ENCODE results near the gene RAPGEF1.
A peak's percentile ranks its signal among the peaks of the same experiment; 100 is the strongest.
"Not testable (repeated sequence)": the region's sequence is repeated elsewhere in the genome, so short reads cannot be mapped to it uniquely, and the experiment has no call there.

Gene RAPGEF1

DNA sequence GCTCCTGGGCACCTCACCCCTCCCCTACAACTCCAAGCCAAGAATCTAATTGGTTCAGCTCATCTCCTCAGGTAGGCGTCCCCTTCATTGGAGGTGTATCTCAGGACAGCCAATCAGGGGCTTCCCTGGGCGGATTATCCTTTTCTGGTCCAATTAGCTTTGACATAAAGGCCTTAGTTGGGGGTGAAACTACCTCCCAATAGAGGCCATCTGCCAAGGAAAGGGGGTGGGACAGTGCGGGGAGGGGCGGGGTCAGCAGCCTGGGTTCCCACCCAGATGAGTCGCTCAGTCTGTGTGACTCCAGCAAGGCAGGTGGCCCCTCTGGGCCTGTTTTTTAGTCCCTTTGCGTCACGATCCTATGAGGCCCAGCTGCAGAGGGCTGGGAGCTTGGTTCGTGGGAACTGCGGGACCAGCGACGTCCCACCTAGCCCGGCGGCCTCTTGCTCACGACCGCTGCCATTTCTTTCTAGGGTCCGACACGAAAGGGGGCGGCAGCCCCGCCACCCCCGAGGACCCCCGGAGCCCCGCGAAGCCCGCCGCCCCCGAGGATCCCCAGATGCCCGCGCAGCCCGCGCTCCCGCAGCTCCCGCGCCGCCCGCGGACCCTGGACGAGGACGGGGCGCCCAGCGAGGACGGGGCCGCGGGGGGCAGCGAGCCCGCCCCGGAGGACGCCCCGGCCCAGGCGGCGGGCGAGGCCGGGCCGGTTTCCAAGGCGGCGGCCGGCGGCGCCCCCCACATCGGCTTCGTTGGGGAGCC, 185.6 kb downstream of the RAPGEF1 start:
- no peak for DNase-seq

- no peak for DNase-seq
Measured at GRCh38 chr9:131552030-131552429, 187.8 kb downstream of the RAPGEF1 start.

- not testable (repeated sequence) for DNase-seq
Measured at GRCh38 chr9:131550465-131550864, 189.4 kb downstream of the RAPGEF1 start.

DNA sequence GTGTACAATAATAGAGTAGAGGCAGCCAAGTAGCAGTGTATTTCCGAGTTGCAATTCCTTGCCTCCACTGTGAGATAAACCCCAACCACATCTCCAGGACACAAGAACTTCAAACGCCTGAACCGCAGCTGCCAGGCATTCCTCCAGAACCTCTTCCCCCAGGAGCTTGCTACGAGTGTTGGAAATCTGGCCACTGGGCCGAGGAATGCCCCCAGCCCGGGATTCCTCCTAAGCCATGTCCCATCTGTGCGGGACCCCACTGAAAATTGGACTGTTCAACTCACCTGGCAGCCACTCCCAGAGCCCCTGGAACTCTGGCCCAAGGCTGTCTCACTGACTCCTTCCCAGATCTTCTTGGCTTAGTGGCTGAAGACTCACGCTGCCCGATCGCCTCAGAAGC, 190.7 kb downstream of the RAPGEF1 start:
- not testable (repeated sequence) for DNase-seq

DNA sequence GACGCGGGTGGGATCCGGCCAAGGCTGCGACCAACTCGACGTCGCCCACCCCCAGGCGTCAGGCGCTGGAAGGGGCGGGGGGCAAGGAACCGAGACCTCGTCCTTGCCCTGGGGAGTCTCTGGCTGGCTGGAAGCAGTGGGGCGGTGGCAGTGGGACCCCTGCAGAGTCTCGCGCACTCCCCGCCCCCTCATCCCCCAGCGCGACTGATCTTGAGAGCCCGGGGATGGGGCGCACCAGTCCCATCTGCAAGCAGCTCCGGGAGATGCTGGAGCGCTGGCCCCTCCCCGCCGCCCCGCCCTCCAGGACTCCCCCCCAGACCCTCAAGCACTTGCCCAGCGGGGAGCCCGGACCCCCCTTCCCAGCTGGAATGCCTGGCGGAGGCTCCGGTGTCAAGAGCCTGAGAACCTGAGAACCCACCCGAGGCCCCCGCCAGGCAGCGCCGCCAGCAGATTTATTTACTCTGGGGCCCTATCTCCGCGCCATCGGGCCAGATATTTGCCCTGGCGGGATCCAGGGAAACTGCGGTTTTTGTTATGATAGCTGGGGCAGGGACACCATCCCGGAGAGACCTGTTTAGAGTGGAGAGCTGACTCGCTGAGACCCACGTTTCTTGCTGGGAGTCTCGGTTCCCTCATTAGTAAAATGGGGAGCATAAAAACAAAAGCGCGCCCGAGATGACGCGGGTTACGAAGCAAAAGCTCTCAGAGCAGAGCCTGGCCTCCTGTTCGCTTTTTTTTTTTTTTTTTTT, 193.4 kb downstream of the RAPGEF1 start:
- peak in 2 of 6 experiments; percentile 14 to 23 for DNase-seq

- DNase-seq: no peak
Measured at GRCh38 chr9:131545786-131546335, 194.0 kb downstream of the RAPGEF1 start.

- DNase-seq: no peak
Measured at GRCh38 chr9:131545003-131545785, 194.7 kb downstream of the RAPGEF1 start, which contains the start of gene PRRT1B. Gene PRRT1B, plus strand, starts transcription at chr9:131545523. Its CDS starts 93 bp downstream, at chr9:131545616.

GRCh38 chr9:131543141-131543540, 196.7 kb downstream of the RAPGEF1 start:
- peak in 2 of 6 experiments; percentile 8 to 16 for DNase-seq

DNA sequence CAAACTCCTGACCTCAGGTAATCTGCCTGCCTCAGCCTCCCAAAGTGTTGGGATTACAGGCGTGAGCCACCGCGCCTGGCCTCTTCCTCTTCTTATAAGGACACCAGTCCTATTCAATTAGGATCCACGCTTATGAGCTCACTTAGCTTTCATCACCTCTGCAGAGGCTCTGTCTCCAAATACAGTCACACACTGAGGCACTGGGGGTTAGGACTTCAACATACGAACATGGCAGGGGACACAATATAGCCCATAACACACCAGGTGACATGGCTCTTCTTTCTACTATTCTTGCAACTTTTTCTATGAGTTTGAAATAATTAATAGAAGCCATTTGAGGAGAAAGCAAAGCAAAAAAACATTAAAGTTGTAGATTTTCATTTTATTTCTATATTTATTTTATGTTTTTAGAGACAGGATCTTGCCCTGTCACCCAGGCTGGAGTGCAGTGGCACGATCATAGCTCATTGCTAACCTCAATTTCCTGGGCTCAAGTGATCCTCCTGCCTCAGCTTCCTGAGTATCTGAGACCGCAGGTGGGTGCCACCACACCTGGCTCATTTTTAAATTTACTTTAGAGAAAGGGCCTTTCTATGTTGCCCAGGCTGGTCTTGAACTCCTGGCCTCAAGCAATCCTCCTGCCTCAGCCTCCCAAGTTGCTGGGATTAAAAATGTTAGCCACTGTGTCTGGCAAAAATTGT, 200.5 kb downstream of the RAPGEF1 start:
- peak in 3 of 6 experiments; percentile 15 to 19 (median 15) for DNase-seq

DNA sequence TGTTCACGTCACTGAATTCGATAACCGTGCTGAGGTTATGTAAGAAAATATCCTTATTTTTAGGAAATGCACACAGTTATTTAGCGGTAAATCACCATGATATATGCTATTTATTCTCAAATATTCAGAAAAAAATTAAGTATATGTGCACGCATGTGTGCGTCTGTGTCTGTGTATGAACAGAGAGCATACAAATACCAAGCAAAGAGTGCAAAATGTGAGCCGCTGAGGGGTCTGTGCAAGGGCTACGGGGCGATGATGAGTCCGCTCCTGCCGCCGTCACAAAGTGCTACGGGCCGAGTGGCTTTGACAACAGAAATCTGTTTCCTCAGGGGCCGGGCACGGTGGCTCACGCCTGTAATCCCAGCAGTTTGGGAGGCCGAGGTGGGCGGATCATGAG, 201.9 kb downstream of the RAPGEF1 start:
- DNase-seq: no peak

- peak in 4 of 6 experiments; percentile 15 to 62 (median 52) for DNase-seq
Measured at GRCh38 chr9:131534721-131535237, 205.1 kb downstream of the RAPGEF1 start.

DNA sequence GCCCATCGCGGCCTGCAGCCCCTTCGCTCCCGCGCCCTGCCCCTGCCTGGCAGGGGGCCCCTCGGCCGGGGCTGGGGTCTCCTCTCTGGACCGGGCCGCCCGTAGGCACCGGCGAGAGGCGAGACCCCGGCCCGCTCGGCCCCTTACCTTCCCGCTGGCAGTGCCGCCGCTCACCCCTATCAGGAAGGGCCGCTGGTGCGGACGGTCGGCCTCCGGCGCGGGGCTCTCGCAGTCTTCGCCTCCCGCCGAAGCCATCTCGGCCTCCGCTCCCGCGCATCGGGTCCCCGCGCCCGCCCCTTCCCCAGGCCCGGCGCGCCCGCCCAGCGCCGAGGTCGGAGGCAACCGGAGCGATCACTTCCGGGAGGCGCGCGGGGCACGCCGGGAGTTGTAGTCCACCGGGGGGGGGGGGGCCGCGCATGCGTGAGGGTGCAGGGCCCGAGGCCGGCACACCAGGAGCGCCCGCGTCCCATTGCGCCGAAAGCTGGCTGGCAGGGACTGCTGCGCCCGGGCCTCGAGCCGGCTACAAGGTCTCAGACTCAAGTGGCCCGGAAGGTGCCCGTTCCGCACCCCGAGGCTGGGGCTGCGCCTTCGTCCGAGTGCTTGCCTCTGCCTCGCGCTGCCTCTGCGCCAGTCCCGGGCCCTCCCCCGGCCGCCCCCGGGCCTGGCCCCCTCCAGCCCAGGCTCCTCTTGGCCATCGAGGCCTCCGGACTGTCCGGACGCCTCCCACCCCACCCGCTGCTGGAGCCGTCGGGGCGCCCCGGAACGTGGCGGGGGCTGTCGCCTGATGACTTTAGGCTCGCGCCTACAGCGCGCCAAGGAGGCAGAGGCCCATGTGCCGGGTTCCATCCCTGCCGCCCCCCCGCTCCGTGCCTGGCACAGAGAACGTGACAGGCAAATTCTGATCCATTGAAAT, 208.7 kb downstream of the RAPGEF1 start, which contains the start of gene UCK1:
Gene UCK1, minus strand, starts transcription at position 344 of the 913 bp plus-strand sequence. Its CDS starts 89 bp downstream, at position 255.
- peak; percentile 41 to 76 (median 73) for DNase-seq

DNA sequence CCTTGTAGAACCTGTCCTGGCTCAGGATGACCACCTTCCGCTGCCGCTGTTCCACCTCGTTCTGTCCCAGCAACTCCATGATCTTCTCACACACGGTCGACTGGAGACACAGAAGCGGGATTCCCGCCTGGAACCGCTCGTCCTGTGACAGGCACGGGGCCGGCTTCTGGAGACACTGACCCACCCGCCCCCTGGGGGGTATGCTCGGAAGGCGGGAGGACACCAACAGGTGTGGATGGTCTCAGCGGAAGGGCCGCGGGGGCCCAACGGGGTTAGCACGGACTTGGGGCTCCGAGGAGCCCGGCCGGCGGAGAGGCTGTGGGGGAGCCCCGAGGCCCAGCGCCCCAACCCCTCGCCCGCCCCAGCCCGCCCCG, 209.3 kb downstream of the RAPGEF1 start:
- DNase-seq: no peak

GRCh38 chr9:131529597-131530545, 210.0 kb downstream of the RAPGEF1 start:
- no peak for DNase-seq

DNA sequence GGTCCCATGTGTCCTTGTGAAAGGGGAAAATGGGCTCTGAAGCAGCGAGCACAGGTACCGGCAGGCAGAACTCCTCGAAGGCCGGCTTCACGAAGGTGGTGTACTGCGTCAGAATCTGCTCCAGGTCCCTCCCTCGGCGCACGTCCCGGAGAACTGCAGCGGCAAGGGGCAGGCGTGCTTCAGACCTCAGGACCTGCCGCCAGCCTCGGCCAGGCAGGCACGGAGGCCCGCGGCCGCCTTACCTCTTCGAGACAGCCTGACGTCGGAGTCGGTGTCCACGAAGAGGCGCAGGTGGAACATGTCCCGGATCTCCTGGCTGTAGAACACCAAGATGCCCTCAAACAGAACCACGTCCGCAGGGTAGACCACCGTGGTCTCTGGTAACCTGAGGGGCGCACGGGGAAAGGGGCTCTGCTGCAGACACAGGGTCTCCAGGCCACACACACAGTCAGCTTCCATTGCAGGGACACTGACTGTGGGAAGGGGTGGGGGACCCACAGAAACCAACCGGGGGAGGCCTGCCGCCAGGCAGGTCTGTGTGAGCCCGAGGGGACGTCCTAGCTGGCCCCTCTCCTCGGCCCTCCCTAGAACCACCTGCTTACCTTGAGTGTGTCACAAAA, 210.9 kb downstream of the RAPGEF1 start:
- no peak for DNase-seq

- DNase-seq: no peak
Measured at GRCh38 chr9:131528186-131528585, 211.7 kb downstream of the RAPGEF1 start.
